Gastrocnemius medialis (tissue), 4 donors: Measurements from ENCODE around the gene SYNPR. TPM values are rescaled to one million over a fixed set of nuclear protein-coding genes. Genes with fewer than 3 reads are reported as not detected.

Source experiments
- ATAC-seq, 2 donors: fragments of 150-250 bp; one replicate each; pipeline ENCODE4 v1.9.1; 2016
- DNase-seq, 2 donors: peaks; one replicate each; pipeline ENCODE4 v3.0.0-alpha.2; 2019
- H3K27ac ChIP-seq, 4 donors: fragments of 200-600 bp; sonication (generic); 1 replicate in 1 of 4; 2 replicates in 3 of 4; pipeline ENCODE4 v1.5.1; 2016 to 2018; ENCODE audit warnings: mild to moderate bottlenecking in 2 of 4, moderate library complexity in 1 of 4
- H3K27me3 ChIP-seq, 3 donors: fragments of 200-600 bp; sonication (generic) in 2 of 3; 1 replicate in 1 of 3; 2 replicates in 2 of 3; pipeline versions ENCODE4 v1.5.1 to v1.6.0; 2016 to 2019; ENCODE audit warnings: mild to moderate bottlenecking in 1 of 3, moderate library complexity in 1 of 3
- H3K36me3 ChIP-seq, 2 donors: fragments of 200-600 bp; sonication (generic) in 1 of 2; one replicate each; pipeline ENCODE4 v1.5.1; 2017 to 2018
- H3K4me1 ChIP-seq, 2 donors: fragments of 200-600 bp; sonication (generic) in 1 of 2; one replicate each; pipeline ENCODE4 v1.5.1; 2016 to 2017; ENCODE audit warnings: mild to moderate bottlenecking in 2 of 2
- H3K4me3 ChIP-seq, 4 donors: fragments of 200-600 bp; sonication (generic) in 3 of 4; 1 replicate in 1 of 4; 2 replicates in 3 of 4; pipeline ENCODE4 v1.5.1; 2016 to 2019; ENCODE audit warnings: mild to moderate bottlenecking in 2 of 4
- H3K9me3 ChIP-seq, 3 donors: fragments of 200-600 bp; sonication (generic) in 2 of 3; 1 replicate in 1 of 3; 2 replicates in 2 of 3; pipeline ENCODE4 v1.5.1; 2016 to 2019
- POLR2A ChIP-seq, 2 donors: fragments of 450-650 bp; IDR thresholded peaks; one replicate each; pipeline ENCODE4 v1.6.1; 2017; ENCODE audit warnings: antibody characterized with exemption in 2 of 2, mild to moderate bottlenecking in 2 of 2, moderate library complexity in 2 of 2
- in situ Hi-C, 4 donors: fragments of 200-750 bp; cut with MboI; loops; one replicate each; pipeline versions ENCODE4 v1.15.0 to v1.8.0; 2017; ENCODE audit warnings: low sequenced_read_pairs in 4 of 4
- intact Hi-C: fragments of 100-400 bp; cut with DNase I; formaldehyde crosslinking; loops from one replicate; pipeline ENCODE4 v1.15.1; 2023; ENCODE audit warnings: low total_unique reads
- total RNA-seq, 4 donors: library from RNA; depleted of rRNA; stranded (reverse); fragments of >200 nt; gene quantifications; one replicate each; pipeline versions ENCODE4 v1.1.0 to v1.2.3, GENCODE V29; 2016
- TF ChIP-seq, protein P1 (sequence below), 5 experiments: fragments of 450-650 bp in 3 of 5; fragments of 200-600 bp in 2 of 5; sonication (generic) in 2 of 5; IDR thresholded peaks in 4 of 5; conservative IDR thresholded peaks in 1 of 5; 1 replicate in 4 of 5; 2 replicates in 1 of 5; pipeline ENCODE4 v1.5.1; 2016 to 2019; ENCODE audit warnings: antibody characterized with exemption in 5 of 5, mild to moderate bottlenecking in 3 of 5, moderate library complexity in 3 of 5

Gene SYNPR
- total RNA-seq, 4 donors from 2014 or later = not detected

DNA sequence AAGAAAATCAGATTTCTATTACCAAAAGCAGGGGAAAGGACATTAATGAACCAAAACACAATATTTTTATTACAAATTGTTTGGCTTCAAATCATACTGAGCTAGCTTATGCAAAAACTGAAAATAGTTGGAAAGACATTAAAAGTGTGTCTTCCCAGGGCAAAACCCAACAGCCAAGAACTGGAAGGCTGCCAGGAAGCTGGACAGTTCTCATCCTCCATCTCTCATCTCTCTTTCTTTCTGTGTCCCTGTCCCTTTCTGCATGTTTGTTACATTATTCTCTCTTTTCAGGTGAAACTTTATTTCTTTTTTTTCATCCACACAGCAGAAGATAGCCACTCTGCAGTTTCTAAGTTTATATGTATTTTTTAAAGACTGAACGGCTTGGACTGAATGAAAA lies 333.3 kb downstream of the SYNPR start:
- DNase-seq (no peak), ATAC-seq (no peak)
- no peak overlapping the region for H3K4me3 ChIP-seq
- no peaks in the 10 kb centered on the region for H3K36me3 ChIP-seq
- intact Hi-C loops = no loop called here
- no peaks in the 10 kb centered on the region for H3K9me3 ChIP-seq
- H3K4me1 ChIP-seq = no peaks in the 10 kb centered on the region
- H3K27ac ChIP-seq = no peak overlapping the region
- TF ChIP-seq, protein P1, sequence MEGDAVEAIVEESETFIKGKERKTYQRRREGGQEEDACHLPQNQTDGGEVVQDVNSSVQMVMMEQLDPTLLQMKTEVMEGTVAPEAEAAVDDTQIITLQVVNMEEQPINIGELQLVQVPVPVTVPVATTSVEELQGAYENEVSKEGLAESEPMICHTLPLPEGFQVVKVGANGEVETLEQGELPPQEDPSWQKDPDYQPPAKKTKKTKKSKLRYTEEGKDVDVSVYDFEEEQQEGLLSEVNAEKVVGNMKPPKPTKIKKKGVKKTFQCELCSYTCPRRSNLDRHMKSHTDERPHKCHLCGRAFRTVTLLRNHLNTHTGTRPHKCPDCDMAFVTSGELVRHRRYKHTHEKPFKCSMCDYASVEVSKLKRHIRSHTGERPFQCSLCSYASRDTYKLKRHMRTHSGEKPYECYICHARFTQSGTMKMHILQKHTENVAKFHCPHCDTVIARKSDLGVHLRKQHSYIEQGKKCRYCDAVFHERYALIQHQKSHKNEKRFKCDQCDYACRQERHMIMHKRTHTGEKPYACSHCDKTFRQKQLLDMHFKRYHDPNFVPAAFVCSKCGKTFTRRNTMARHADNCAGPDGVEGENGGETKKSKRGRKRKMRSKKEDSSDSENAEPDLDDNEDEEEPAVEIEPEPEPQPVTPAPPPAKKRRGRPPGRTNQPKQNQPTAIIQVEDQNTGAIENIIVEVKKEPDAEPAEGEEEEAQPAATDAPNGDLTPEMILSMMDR (IDR thresholded peaks at IDR 0.05 in 4 of 5, conservative IDR thresholded peaks at IDR 0.05 in 1 of 5) = no peak
- TF ChIP-seq POLR2A (IDR thresholded peaks at IDR 0.05) = no peak
- in situ Hi-C loops = no loop called here
- no peaks in the 10 kb centered on the region for H3K27me3 ChIP-seq

DNA sequence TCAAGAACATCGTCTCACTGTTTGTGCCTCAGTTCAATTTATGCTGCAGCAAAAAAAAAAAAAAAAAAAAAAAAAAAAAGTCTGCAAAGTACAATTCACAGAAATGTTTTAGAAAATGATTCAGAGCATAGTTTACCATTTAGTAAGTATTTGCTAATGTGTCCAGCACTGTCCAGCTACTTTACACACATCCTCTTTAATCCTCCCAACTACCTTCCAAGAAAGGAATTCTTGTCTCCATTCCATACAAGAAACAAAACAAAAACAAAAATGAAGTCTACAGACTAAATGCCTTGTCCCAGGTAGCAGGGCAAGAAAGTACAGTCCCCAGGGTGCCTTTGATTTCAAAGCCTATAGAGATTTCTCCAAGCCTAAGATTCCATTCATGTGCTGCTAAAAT lies 335.5 kb downstream of the SYNPR start:
- H3K4me1 ChIP-seq = no peaks in the 10 kb centered on the region
- H3K4me3 ChIP-seq = no peak overlapping the region
- H3K27me3 ChIP-seq = no peaks in the 10 kb centered on the region
- intact Hi-C loops = no loop called here
- TF ChIP-seq POLR2A (IDR thresholded peaks at IDR 0.05) = no peak
- TF ChIP-seq, protein P1 (IDR thresholded peaks at IDR 0.05 in 4 of 5, conservative IDR thresholded peaks at IDR 0.05 in 1 of 5) = no peak
- ATAC-seq (no peak), DNase-seq (no peak)
- in situ Hi-C loops = no loop called here
- no peaks in the 10 kb centered on the region for H3K36me3 ChIP-seq
- no peak overlapping the region for H3K27ac ChIP-seq
- H3K9me3 ChIP-seq = no peaks in the 10 kb centered on the region

DNA sequence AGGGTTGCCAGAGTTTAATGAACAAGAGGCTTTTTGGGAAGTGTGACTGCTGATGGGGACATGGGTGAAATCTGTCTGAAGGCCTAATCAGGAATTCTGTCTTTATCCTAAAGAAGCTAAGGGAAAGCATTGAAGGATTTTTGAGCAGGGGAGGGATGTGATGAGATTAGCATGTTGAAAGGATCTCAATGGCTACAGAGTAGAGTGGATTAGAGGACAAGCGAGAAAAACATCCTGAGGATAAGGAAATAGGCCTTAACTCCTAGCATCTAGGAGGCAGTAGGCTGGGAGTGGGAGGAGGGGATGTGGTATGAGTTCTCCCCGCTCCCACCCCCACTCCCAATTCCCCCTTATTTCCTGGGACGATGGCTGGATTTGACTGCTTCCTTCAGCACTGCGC lies 339.3 kb downstream of the SYNPR start:
- ATAC-seq (no peak), DNase-seq (no peak)
- Histone ChIP-seq H3K27ac (no peak overlapping the region), H3K4me1 (no peaks in the 10 kb centered on the region), H3K27me3 (no peaks in the 10 kb centered on the region), H3K4me3 (no peak overlapping the region), H3K9me3 (no peaks in the 10 kb centered on the region), H3K36me3 (no peaks in the 10 kb centered on the region)
- intact Hi-C loops (no loop called here), in situ Hi-C loops (no loop called here)
- TF ChIP-seq POLR2A (IDR thresholded peaks at IDR 0.05) = no peak
- TF ChIP-seq, protein P1 (IDR thresholded peaks at IDR 0.05 in 4 of 5, conservative IDR thresholded peaks at IDR 0.05 in 1 of 5) = no peak

DNA sequence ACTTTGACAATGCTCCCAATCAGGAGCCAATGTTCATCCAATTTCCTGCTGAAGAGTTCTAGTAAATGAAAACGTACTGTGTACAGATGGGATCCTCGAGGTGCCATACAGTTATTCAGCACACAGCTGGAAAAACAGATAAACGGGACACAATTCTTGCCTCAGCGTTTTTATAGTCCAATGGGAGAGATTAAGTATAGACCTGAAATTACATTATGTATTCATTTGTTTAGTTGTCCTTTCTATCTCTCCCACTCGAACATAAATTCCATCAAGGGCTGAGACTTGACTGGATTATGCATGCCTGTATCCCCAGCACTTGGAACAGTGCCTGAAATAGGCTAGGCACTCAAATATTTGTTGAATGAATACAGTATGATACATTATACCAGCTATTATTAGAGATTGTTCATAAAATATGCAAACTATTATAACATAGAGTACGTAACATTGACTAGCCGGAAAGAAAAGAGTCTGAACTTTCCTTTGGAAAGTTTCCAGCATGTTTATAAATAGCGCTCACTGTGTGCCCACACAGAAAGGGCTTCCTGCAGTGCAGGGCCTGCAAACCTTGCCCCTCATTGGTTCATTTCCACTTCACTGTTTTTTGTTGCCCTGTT lies 346.9 kb downstream of the SYNPR start:
- intact Hi-C loops = no loop called here
- H3K4me3 ChIP-seq = no peak overlapping the region
- no peaks in the 10 kb centered on the region for H3K36me3 ChIP-seq
- in situ Hi-C loops = no loop called here
- DNase-seq (no peak), ATAC-seq (no peak)
- H3K27ac ChIP-seq = no peak overlapping the region
- no peaks in the 10 kb centered on the region for H3K9me3 ChIP-seq
- TF ChIP-seq POLR2A (IDR thresholded peaks at IDR 0.05) = no peak
- TF ChIP-seq, protein P1 (IDR thresholded peaks at IDR 0.05 in 4 of 5, conservative IDR thresholded peaks at IDR 0.05 in 1 of 5) = no peak
- no peaks in the 10 kb centered on the region for H3K27me3 ChIP-seq
- H3K4me1 ChIP-seq = no peaks in the 10 kb centered on the region

GRCh38 chr3:63631670-63632069 lies 353.6 kb downstream of the SYNPR start:
- ATAC-seq (no peak), DNase-seq (no peak)
- in situ Hi-C loops = no loop called here
- Histone ChIP-seq H3K36me3 (no peaks in the 10 kb centered on the region), H3K27me3 (no peaks in the 10 kb centered on the region), H3K27ac (no peak overlapping the region), H3K4me1 (no peaks in the 10 kb centered on the region), H3K9me3 (no peaks in the 10 kb centered on the region), H3K4me3 (no peak overlapping the region)
- TF ChIP-seq POLR2A (IDR thresholded peaks at IDR 0.05) = no peak
- TF ChIP-seq, protein P1 (IDR thresholded peaks at IDR 0.05 in 4 of 5, conservative IDR thresholded peaks at IDR 0.05 in 1 of 5) = no peak
- intact Hi-C loops = no loop called here
